ENCODE measurements around the gene MCCC1.

- TF ChIP-seq, protein P1, sequence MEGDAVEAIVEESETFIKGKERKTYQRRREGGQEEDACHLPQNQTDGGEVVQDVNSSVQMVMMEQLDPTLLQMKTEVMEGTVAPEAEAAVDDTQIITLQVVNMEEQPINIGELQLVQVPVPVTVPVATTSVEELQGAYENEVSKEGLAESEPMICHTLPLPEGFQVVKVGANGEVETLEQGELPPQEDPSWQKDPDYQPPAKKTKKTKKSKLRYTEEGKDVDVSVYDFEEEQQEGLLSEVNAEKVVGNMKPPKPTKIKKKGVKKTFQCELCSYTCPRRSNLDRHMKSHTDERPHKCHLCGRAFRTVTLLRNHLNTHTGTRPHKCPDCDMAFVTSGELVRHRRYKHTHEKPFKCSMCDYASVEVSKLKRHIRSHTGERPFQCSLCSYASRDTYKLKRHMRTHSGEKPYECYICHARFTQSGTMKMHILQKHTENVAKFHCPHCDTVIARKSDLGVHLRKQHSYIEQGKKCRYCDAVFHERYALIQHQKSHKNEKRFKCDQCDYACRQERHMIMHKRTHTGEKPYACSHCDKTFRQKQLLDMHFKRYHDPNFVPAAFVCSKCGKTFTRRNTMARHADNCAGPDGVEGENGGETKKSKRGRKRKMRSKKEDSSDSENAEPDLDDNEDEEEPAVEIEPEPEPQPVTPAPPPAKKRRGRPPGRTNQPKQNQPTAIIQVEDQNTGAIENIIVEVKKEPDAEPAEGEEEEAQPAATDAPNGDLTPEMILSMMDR (IDR thresholded peaks at IDR 0.05; ENCODE audit: insufficient read depth, low read length, poor library complexity, severe bottlenecking) = no peak
- no peak for TF ChIP-seq EZH2phosphoT487 (conservative IDR thresholded peaks at IDR 0.05; ENCODE audit: low read length)
Measured at GRCh38 chr3:182981038-182981380, 118.3 kb downstream of the MCCC1 start.
